GM10266 (cell line): ENCODE results near the gene MRNIP.
"Not testable (repeated sequence)": the region's sequence is repeated elsewhere in the genome, so short reads cannot be mapped to it uniquely, and the experiment has no call there.

ENCODE experiments used
- DNase-seq: peaks from one replicate; pipeline ENCODE4 v3.0.0; 2012; ENCODE audit errors: extremely low spot score
- TF ChIP-seq, protein P1 (sequence below): IDR thresholded peaks from 2 replicates; pipeline ENCODE4 v1.5.1; 2012; ENCODE audit warnings: mild to moderate bottlenecking, low read depth; ENCODE audit not compliant: control insufficient read depth, insufficient read depth; ENCODE audit errors: missing control alignments

The MRNIP gene

DNA sequence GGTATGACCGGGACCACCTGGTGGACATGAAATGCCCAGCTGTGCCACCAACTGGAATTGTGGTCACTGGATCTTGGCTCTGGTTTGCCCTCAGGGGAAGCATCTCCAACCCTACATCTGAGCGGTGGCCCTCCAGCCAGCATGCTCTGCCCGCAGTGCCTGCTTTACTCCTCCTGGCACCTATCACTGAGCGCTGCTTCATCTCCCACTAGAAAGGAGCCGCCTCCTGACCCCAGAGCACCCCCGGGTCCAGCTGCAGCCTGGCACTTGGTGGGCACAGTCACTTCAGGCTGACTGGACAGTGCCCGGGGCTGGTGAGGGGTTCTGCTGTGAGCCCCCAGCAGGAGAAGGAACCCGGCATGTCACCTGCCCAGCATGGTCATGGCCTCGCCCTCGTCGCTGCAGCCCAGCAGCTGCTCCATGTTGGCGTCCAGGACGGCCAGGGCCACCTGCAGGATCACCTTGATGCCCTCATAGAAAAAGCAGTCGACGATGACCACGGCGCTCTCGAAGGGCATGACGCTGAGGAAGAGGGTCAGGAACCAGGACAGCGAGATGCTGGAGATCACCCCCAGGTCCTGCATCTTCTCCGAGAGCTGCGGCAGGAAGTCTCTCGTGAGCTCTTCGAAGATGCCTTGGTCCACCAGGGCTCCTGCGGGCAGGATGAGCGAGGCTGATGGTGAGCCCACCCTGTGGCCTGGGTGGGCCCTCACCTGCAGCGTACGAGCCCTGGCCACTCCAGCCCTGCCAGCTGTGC, 16.1 kb upstream of the MRNIP start:
- TF ChIP-seq, protein P1, sequence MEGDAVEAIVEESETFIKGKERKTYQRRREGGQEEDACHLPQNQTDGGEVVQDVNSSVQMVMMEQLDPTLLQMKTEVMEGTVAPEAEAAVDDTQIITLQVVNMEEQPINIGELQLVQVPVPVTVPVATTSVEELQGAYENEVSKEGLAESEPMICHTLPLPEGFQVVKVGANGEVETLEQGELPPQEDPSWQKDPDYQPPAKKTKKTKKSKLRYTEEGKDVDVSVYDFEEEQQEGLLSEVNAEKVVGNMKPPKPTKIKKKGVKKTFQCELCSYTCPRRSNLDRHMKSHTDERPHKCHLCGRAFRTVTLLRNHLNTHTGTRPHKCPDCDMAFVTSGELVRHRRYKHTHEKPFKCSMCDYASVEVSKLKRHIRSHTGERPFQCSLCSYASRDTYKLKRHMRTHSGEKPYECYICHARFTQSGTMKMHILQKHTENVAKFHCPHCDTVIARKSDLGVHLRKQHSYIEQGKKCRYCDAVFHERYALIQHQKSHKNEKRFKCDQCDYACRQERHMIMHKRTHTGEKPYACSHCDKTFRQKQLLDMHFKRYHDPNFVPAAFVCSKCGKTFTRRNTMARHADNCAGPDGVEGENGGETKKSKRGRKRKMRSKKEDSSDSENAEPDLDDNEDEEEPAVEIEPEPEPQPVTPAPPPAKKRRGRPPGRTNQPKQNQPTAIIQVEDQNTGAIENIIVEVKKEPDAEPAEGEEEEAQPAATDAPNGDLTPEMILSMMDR: no peak
- no peak for DNase-seq

DNA sequence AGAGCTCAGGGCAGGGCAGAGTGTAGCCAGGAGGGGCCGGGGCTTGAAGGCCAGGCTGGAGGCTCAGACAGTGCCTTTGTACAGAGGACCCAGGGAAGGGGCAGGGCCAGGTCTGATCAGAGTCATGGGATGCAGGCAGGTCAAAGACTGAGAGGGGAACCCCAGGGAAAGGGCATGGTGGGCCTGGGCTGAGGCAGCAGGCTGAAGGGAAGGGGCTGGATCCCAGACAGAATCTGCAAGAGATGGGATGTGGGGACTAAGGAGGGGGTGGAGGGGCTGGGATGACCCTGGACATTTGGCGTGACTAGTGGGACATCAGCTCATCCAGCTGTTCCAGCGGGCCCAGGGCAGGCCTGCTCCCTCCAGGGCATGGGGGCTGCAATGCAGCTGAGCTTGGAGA, 15.5 kb upstream of the MRNIP start:
- DNase-seq: no peak
- TF ChIP-seq, protein P1: no peak

DNA sequence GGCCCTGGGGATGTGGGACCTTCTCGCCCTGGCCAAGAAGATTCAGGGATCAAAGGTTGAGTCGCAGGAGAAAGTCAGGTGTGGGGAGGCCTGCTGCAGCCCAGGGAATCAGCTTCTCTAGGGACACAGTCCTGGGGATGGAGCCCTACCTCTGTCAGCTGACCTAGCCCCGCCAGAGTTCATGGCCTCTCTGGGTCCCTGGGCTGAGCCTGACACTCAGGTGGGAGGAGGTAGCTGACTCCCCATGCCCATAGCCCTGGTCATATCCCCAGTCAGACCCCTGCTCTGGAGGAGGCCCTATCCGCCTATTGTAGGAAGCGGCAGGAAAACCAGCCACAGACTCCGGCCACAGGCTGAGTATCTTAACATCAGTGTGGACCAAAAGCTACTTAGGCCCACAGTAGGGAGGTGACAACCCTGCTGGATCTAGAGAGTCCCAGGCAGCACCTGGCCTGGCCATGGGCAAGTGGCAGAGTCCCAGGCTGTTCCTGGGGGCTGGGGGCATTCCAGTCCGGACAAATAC, 15.0 kb upstream of the MRNIP start:
- DNase-seq: no peak
- TF ChIP-seq, protein P1: no peak

DNA sequence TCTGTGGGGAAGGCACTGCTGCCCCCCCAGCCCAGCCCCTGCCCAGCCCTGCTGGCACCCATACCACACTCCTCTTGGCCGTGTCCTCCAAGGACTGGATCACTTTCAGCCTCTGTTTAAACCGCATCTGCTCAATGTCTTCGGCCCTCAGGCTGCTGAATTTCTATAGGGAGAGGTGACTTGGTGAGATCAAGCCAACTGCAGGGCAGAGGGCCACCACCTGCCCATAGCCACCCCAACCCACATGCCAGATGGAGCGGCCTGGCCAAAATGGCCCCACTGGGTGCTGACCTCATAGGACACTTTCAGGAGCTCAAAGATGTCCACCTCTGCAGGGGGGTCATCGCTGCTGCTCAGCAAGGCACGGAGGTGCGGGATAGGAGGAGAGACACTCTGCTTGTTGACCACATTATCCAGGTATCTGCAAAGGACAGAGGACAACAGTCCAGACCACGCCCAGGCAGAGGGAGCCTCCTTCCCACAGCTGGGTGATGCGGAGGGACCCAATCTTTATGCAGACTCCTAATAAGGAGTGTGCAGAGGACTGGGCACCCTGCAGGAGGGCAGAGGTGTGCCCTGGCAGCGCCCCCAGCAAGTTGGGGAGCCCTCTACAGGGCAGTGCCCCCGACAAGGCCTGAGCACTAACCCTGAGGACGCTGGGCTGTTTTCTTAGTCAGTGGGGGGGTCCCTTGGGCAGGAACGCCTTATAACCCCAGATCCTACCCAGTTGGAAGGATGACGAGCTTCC, 14.4 kb upstream of the MRNIP start:
- DNase-seq: no peak
- TF ChIP-seq, protein P1: no peak

DNA sequence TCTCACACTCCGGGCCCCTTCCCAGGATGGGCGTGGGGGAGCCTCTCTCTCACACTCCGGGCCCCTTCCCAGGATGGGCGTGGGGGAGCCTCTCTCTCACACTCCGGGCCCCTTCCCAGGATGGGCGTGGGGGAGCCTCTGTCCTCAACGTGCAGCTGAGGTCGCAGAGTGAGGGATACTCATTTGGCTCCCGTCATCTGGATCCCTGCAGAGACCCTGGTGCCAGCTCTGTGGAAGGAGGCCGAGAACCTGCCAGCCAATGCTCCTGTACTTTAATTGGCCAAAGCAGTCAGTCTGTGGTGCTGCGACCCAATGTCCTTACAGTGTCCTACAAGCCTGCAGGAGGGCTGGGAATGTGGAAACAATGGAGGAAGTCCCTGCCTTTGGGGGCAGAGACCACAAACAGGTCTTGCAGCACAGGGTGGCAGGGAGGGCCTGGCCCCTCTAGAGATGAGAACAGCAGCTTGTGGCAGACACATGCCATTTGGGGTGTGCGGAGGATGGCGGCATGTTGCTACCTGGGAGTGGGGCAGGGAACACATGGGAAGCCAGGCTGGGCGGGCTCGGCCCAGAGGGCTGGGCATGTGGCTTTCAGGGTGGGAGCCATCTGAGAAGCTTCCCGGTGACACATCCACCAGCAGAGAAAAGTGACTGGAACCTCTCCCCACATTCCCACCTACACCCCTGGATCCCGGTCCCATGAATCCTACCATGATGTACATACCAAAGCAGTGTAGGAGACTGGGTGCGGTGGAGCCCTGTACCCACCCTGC, 13.6 kb upstream of the MRNIP start:
- DNase-seq: no peak
- TF ChIP-seq, protein P1: no peak

DNA sequence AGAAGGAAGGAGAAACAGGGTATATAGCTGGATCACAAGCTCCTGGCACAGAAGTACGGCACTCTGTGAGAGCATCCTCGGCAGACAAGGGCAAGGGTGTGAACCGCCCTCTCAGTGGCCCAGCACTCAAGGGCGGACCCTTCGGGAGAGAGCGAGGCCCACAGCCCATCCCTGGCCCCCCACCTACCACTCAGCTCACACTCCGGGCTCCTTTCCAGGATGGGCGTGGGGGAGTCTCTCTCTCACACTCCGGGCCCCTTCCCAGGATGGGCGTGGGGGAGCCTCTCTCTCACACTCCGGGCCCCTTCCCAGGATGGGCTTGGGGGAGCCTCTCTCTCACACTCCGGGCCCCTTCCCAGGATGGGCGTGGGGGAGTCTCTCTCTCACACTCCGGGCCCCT, 12.9 kb upstream of the MRNIP start:
- DNase-seq: not testable (repeated sequence)

DNA sequence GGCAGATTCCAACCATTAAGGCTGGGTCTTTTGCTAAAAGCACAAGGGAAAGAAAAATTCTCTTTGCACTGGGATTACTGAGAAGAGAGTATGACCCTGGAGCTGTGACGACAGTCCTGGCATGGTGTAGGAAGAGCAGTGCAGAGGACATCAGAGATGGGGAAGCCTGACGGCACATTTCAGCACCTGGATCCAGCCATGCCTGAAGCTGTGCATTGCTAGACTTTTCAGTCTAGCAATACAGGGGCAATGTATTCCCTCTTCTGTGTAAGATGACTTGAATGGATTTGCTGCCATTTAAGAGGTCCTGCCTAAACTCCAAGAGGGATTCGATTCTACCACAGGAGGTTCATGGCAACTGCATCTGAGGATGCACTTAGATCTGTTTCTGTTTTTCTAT, 12.3 kb upstream of the MRNIP start:
- TF ChIP-seq, protein P1: no peak
- no peak for DNase-seq
